Esophagus squamous epithelium (tissue), 4 donors: Measurements from ENCODE around the gene IGFBP7.

Experiments
- CTCF ChIP-seq, 6 experiments: fragments of 450-650 bp in 4 of 6; fragments of 200-600 bp in 2 of 6; sonication (generic) in 2 of 6; IDR thresholded peaks; one replicate each; pipeline ENCODE4 v1.5.1; 2016 to 2019; ENCODE audit warnings: antibody characterized with exemption in 6 of 6, mild to moderate bottlenecking in 4 of 6, moderate library complexity in 4 of 6
- POLR2A ChIP-seq, 4 donors: fragments of 450-650 bp; IDR thresholded peaks; one replicate each; pipeline ENCODE4 v1.6.1; 2017; ENCODE audit warnings: antibody characterized with exemption in 4 of 4, mild to moderate bottlenecking in 4 of 4, moderate library complexity in 3 of 4

GRCh38 chr4:57122959-57123358 is 12.8 kb upstream of the IGFBP7 start:
- TF ChIP-seq CTCF (IDR thresholded peaks at IDR 0.05), result no peak
- TF ChIP-seq POLR2A (IDR thresholded peaks at IDR 0.05), result no peak
